T47D (cell line): Measurements from ENCODE around the gene ADSS1.

Experiments used
- DNase-seq, 2 experiments: peaks; one replicate each; pipeline versions ENCODE4 v3.0.0 to v3.0.0-alpha.2; 2011 to 2012; ENCODE audit warnings: low read depth in 1 of 2, low spot score in 1 of 2
- JUND ChIP-seq: IDR thresholded peaks from 2 replicates; pipeline ENCODE4 v1.6.1; 2012; ENCODE audit warnings: low read depth
- in situ Hi-C: cut with HindIII; loops from 2 replicates; pipeline ENCODE4 v1.10.0; 2016; ENCODE audit warnings: low sequenced_read_pairs, low pct_unique_long_range_greater_than_20kb

Gene ADSS1

GRCh38 chr14:104782808-104783139, 58.7 kb downstream of the ADSS1 start:
- in situ Hi-C loops: no loop called here
- no peak for TF ChIP-seq JUND

GRCh38 chr14:104783484-104784217, 59.6 kb downstream of the ADSS1 start:
- in situ Hi-C loops: no loop called here
- no peak for TF ChIP-seq JUND
- DNase-seq: no peak

More at GRCh38 chr14:104782808-104783139, 58.7 kb downstream of the ADSS1 start:
- no peak for DNase-seq

GRCh38 chr14:104784218-104784568, 60.2 kb downstream of the ADSS1 start:
- in situ Hi-C loops: no loop called here
- no peak for DNase-seq
- TF ChIP-seq JUND: no peak

- no peak for TF ChIP-seq JUND
- in situ Hi-C loops: no loop called here
- DNase-seq: no peak
These were observed 61.0 kb downstream of the ADSS1 start for GRCh38 chr14:104784846-104785707.

DNA sequence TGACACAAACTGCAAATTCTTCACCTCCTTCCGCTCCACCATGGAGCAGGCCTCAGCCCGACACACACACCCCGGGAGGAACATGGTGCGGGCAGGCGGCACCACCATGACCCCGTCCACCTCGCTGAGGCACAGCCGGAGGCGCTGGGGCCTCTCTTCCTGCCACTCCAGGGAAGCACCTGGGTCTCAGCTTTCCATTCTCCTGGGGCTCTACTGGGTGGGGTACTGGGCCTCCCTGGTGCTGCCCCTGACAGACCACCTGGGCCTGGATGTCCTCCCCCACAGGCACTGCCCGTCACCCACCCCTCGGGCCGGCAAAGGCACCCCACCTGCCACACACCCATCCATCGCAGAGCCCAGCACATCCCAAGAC, 61.7 kb downstream of the ADSS1 start:
- in situ Hi-C loops: no loop called here
- no peak for DNase-seq
- TF ChIP-seq JUND: no peak

GRCh38 chr14:104786091-104786586, 62.1 kb downstream of the ADSS1 start:
- no peak for DNase-seq
- in situ Hi-C loops: no loop called here
- no peak for TF ChIP-seq JUND

GRCh38 chr14:104786726-104787675, 63.0 kb downstream of the ADSS1 start:
- no peak for DNase-seq
- no peak for TF ChIP-seq JUND
- in situ Hi-C loops: no loop called here

DNA sequence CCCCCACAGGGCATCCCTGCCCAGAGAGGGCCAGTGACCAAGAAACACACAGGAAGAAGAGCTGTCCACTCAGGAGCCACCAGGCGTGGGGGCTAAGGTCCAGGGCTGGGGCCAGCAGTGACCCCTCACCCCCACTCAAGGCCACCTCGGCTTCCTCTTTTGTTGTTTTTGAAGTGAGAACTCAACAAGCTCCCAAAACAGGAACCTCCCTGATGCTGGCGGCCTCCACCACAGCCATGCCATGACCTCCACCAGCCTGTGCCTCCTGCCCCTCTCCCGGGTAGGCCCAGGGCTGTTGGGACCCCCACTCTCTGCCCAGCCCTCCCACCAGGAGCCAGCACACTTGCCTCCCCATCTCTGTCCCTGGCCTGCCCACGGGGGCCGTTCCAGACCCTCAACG, 63.7 kb downstream of the ADSS1 start:
- in situ Hi-C loops: no loop called here
- no peak for DNase-seq
- TF ChIP-seq JUND: no peak

DNA sequence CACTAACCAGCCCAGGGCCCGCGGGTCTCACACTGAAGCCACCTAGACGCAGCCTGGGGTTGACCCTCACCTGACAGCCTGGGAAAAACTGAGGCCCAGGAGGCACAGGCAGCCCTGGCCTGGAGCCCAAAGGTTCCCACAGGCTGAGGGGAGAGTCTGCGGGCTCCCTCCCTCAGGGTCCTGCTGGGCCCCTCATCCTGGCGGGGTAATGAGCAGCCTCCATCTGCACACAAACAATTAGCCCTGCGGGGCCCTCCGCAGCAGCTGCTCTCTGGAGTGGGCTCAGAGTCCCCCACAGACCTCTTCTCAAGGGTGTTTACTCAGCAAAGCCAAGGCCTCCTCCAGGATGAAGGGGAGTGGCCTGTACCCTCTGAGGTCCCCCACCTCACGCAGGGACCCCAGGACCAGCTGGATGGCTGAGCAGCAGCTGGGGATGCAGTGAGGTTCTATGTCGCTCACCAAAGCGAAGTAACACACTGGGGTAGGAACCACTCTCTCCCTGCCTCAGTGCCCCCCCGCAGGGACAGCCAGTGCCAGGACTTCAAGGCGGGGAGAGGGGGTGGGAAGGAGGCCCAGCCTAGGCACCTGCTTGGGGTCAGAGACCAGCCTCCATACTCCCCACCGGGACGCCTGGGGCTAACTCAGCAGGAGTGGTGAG, 64.3 kb downstream of the ADSS1 start:
- DNase-seq: no peak
- TF ChIP-seq JUND: no peak
- in situ Hi-C loops: no loop called here

GRCh38 chr14:104788873-104789663, 65.0 kb downstream of the ADSS1 start:
- in situ Hi-C loops: no loop called here
- no peak for TF ChIP-seq JUND
- no peak for DNase-seq
